GM21360 (cell line): Measurements from ENCODE around the gene CLIP2.
"Not testable (repeated sequence)": the region's sequence is repeated elsewhere in the genome, so short reads cannot be mapped to it uniquely, and the experiment has no call there.

ENCODE experiments used
- ATAC-seq: cut with Tn5 transposase; IDR thresholded peaks from one replicate; pipeline ENCODE4 v1.9.1; 2021; ENCODE audit warnings: mild to moderate bottlenecking, moderate library complexity; ENCODE audit not compliant: unreplicated experiment

The CLIP2 gene

DNA sequence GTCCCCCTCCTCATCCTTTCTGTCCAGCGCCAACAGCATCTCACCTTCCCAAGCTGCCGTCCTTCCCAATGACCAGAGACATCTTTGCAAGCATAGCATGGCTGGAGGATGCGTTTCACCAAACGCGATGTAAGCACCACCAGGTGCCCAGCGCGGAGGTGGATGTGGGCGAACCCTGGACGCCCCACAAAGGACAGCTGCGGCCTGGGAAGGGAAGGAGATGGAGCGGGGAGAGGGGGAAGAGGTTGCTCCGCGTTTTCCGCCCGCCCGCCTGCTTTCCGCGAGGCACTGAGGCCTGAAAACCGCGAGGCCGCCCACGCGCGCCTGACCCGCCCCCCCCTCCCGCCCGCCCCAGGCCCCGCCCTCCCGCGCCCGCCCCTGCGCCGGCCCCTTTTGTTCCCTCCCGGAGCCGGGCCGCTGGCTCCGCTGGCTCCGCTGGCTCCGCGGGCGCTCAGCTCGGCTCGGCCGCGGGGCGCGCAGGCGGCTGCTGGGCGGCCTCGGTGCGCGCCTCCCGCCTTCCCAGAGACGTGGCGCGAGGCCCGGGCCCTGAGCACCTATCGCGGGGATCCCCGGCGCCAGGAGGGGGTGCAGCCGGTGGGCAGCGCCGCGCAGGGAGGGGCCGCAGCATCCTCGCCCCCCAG lies at the start of gene CLIP2:
Gene CLIP2 (plus strand): TSS at position 390 of the 641 bp plus-strand sequence. CDS start 28,140 bp downstream, outside the sequence.
- peak; percentile 41 for ATAC-seq

GRCh38 chr7:74240482-74240881 lies 48.7 kb upstream of the CLIP2 start:
- ATAC-seq, result no peak

DNA sequence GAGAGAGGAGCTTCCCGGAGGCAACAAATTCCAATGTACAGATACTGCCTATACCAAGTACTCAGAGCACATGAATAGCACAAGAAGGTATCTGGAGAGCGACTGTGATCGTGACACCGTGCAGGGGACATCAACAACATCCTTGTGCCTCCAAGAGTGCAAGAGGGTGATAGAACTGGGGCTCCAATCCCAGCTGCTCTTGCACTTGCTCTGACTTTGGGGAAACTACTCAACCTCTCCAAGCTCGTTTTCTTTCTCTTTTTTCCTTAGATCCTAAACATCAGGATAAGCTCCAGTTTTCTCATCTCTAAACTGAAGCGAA lies 47.1 kb upstream of the CLIP2 start:
- ATAC-seq, result no peak

GRCh38 chr7:74246497-74246896 lies 42.7 kb upstream of the CLIP2 start:
- ATAC-seq, result no peak

GRCh38 chr7:74248156-74248555 lies 41.1 kb upstream of the CLIP2 start:
- ATAC-seq, result no peak

- not testable (repeated sequence) for ATAC-seq
Measured at GRCh38 chr7:74249058-74249457, 40.1 kb upstream of the CLIP2 start.

DNA sequence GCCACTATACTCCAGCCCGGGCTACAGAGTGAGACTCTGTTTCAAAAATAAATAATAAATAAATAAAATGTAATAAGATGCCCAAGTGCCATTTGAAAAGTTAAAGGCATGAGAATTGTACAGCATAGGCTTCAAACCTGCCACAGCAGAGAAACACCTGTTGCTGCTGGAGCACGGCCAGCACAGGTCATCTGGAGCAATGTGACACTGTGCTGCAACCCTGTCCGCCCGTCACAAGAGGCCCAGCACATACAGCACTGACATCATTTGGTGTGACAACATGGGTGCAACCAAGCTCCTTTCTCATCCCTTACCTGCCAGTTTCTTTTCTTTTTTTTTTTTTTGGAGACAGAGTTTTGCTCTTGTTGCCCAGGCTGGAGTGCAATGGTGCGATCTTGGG lies 36.3 kb upstream of the CLIP2 start:
- no peak for ATAC-seq

DNA sequence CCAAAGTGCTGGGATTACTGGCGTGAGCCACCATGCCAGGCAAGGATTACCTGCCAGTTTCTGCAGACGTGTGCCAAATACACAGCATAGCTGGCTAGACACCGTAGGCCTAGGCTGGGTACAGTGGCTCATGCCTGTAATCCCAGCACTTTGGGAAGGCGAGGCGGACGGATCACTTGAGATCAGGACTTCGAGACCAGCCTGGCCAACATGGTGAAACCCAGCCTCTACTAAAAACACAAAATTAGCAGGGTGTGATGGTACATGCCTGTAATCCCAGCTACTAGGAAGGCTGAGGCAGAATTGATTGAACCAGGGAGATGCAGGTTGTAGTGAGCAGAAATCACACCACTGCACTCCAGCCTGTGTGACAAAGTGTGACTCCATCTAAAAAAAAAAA lies 35.9 kb upstream of the CLIP2 start:
- no peak for ATAC-seq

DNA sequence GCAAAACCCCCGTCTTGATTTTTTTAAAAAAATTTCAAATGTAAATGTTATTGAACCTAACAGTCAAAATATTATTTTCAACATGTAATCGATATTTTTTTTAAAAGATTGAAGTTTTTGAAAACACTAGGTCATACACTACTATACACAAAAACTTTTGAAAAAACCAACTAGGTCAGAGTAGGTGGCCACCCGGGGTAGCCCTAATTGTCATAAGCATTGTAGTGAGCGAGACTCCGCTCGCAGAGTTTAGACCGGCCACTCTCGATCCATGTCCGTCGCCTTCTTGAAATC lies 35.4 kb upstream of the CLIP2 start:
- no peak for ATAC-seq

- peak; percentile 83 for ATAC-seq
Measured at GRCh38 chr7:74254129-74254857, 34.9 kb upstream of the CLIP2 start, which contains the start of gene RFC2. TSS of gene RFC2 (minus strand) at chr7:74254399. CDS start at chr7:74254383, 16 bp downstream.

GRCh38 chr7:74254858-74255379 lies 34.3 kb upstream of the CLIP2 start:
- no peak for ATAC-seq

DNA sequence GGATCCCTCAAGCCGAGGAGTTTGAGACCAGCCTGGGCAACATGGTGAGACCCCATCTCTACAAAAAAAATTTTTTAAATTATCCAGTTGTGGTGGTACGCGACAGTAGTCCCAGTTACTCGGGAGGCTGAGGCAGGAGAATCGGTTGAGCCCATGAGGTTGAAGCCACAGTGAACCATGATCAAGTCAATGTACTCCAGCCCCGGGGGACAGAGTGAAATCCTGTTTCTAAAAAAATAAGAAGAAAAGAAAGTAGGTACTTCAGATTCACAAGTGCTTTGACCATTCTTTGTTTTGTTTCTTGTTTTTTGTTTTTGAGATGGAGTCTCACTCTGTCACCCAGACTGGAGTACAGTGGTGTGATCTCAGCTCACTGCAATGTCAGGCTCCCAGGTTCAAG lies 33.7 kb upstream of the CLIP2 start:
- ATAC-seq, result not testable (repeated sequence)

- ATAC-seq, result no peak
Measured at GRCh38 chr7:74256491-74257408, 32.5 kb upstream of the CLIP2 start.

DNA sequence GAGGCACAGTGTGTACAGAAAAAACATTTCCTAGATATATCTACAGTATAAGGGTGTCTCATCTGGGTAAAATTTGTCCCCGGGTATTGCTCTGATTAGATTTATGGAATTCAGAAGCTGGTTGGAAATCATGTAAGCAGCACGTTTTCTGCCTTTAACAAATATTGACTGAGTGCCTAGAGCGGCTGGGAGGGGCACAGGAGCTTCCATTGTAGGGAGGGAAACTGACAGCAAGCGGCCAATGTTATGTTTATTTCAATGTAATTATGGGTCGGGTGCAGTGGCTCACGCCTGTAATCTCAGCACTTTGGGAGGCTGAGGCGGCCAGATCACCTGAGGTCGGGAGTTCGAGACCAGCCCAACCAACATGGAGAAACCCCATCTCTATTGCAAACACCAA lies 30.6 kb upstream of the CLIP2 start:
- no peak for ATAC-seq

DNA sequence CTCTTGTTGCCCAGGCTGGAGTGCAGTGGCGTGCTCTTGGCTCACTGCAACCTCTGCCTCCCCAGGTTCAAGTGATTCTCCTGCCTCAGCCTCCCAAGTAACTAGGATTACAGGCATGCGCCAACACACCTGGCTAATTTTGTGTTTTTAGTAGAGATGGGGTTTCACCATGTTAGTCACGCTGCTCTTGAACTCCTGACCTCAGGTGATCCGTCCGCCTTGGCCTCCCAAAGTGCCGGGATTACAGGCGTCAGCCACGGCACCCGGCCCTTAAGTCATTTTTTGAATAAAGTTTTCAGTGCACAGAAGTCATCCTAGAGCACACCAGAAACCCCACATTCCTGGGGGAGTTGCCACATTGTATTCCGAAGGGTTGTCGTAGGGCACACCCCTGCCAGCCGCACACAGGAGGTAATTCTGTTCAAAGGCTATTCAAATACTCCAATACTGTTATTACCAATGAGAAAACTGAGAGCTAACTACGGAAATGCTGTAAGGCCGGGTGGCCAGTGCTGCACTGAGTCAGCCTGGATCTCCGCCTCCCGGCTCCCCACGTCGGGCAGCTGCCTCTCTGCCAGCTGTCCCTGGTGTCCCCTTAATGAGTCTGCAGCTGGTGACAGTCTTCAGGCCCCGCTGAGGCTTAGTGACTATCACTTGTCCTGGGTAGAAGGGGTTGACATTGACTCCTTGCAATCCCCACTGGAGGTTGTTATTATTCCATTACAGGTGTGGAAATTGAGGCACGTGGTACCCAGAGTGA lies 26.4 kb upstream of the CLIP2 start:
- no peak for ATAC-seq

- no peak for ATAC-seq
Measured at GRCh38 chr7:74263399-74264120, 25.6 kb upstream of the CLIP2 start.

- ATAC-seq, result no peak
Measured at GRCh38 chr7:74266191-74266963, 22.8 kb upstream of the CLIP2 start.

DNA sequence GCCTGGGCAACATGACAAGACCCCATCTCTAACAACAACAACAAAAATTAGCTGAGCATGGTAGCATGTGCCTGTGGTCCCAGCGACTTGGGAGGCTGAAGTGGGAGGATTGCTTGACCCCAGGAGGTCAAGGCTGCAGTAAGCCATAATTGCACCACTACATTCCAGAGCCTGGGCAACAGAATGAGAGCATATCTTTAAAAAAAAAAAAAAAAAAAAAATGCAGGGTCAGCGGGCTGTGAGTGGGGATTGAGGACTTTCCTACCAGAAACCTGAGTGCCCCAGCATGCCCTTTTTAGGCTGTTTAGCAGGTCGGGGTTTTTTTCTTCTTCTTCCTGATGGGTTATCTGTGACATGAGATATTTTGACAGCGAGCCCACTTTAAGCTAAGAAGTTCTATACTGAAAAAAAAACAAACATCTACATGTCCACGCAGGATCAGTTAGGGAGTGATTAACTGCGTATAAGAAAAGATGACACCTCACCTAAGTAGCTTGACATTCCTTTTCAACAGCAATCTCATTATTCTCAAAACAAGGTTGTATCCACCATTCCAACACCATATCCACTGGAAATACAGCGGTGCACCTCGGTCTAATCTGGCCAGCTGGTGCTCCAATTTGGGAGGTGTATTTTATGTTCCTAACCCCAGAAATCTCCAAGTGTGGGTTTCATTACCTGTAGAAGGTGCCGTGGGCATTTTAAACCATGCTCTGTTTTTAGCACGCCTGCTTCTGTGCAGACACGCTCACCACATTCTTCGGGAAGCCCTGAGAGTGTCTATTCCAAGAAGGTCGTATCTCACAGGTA lies 21.2 kb upstream of the CLIP2 start:
- ATAC-seq, result no peak
